ENCODE measurements around the gene GRIK2.

- TF ChIP-seq CTCF (IDR thresholded peaks at IDR 0.05) (no peak), ZFX (IDR thresholded peaks at IDR 0.05; ENCODE audit: borderline replicate concordance) (no peak)
These were observed 92.6 kb downstream of the GRIK2 start for GRCh38 chr6:101486124-101486523.
